HG02759 (cell line): ENCODE results near the gene ST6GALNAC2.
"Not testable (repeated sequence)": the region's sequence is repeated elsewhere in the genome, so short reads cannot be mapped to it uniquely, and the experiment has no call there.

Experiments used
- ATAC-seq: cut with Tn5 transposase; IDR thresholded peaks from one replicate; pipeline ENCODE4 v1.9.1; 2021; ENCODE audit warnings: mild to moderate bottlenecking, moderate library complexity; ENCODE audit not compliant: unreplicated experiment

ST6GALNAC2 gene

GRCh38 chr17:76570877-76571471 lies 14.7 kb downstream of the ST6GALNAC2 start:
- no peak for ATAC-seq

DNA sequence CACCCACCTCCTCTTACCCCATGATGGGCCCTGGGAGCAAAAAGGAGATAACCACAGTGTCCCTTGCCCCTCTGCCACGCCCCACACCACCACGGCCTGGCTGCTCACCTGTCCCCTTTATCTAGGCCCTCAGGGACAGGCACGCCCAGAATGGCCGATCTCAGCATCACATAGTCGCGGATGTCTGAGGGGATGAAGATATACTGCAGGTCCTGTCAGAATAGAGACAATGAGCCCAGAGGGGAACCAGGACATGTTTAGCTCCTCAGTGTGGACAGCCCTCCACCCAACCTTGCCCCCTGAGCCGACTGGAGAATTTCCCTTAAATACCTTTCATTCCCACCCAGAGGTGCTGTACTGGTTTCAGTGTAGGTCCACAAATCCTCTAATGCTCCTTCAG lies 15.2 kb downstream of the ST6GALNAC2 start:
- no peak for ATAC-seq

DNA sequence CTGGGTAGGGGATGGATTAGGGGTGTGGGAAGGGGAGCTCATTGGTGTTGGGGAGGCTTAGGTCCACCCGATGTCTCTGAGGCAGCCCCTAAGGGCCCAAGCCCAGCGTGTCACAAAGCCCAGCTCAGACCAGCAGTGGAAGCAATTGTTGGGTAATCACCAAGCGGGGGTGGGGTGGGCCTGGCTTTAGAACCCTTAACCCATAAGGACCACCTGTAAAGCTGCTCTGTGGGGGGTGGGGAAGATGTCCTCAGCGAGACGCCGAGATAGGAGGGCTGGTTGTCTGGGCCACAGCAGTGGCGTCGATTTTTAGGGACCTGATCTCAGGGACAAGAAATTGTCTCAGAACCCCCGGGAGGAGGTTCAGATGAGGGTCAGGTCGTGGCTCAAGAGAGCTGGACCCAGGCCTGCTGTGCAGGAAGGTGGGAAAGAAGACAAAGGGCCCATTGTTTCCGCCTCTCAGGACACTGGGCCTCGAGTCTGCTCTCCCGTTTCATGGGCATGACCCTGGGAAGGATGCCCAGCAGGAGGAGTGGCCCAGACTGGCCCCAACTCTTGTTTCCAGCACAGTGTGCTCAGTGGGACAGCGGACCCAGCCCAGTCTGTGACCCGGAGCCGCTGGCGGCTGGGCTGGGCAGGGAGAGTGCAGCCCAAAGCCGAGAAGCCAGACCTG lies 15.9 kb downstream of the ST6GALNAC2 start:
- ATAC-seq, result no peak

GRCh38 chr17:76568811-76569221 lies 16.8 kb downstream of the ST6GALNAC2 start:
- no peak for ATAC-seq

GRCh38 chr17:76567634-76568432 lies 17.8 kb downstream of the ST6GALNAC2 start:
- ATAC-seq, result no peak

- no peak for ATAC-seq
Measured at GRCh38 chr17:76566988-76567431, 18.6 kb downstream of the ST6GALNAC2 start.

DNA sequence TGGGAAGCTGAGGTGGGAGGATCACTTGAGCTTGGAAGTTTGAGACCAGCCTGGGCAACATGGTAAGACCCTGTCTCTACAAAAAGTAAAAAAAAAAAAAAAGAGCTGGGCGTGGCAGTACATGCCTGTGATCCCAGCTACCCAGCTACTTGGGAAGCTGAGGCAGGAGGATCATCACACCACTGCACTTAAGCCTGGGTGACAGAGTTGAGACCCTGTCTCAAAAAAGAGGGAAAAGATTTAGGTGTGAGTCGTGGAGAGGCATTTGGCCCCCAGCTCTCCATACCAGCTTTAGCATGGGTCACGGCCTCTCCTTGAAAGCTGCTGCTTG lies 19.1 kb downstream of the ST6GALNAC2 start:
- no peak for ATAC-seq

- ATAC-seq, result no peak
Measured at GRCh38 chr17:76565728-76566612, 19.7 kb downstream of the ST6GALNAC2 start.

- ATAC-seq, result not testable (repeated sequence)
Measured at GRCh38 chr17:76564991-76565727, 20.5 kb downstream of the ST6GALNAC2 start.

- not testable (repeated sequence) for ATAC-seq
Measured at GRCh38 chr17:76563359-76563758, 22.3 kb downstream of the ST6GALNAC2 start.

DNA sequence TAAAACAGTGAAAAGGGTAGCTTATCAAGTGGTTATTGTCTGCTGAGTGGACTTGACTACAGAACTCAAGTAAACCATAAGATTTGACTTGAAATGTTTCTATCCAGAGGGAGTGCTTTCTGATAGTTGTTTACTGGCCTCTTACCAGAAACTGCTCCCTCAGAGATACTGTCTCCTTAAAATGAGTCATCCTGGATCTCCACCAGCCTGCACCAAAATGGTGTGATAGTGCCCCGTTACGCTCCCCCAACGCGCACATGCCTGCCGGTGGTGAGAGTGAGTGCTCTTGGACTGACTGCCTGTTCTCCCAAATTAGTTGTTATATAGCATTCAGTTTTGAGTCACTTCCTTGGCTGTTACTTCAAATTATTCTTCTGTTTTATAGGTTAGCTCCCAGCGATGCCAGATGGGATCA lies 22.9 kb downstream of the ST6GALNAC2 start:
- ATAC-seq, result no peak

DNA sequence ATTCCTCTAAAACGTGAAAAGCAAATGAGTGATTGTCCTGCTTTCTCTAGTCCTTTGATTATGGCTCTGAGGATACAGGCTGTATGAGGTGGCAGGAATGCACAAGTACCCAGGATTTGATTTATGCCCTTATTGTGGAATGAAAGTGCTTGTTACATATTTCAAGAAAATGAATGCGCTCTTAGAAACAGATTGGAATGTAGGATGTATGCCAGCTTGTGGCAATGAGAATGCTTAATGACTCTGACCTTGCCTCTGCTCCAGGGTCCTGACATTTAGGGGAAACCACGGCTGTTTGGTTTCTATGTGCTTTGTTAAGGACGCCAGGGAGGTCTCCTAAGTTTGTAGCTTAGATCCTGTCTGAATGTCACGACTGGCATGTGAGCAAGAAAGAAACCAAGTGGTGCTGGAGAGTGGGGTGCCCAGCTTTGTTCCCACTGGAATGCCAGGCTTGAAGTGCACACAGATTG lies 23.8 kb downstream of the ST6GALNAC2 start:
- ATAC-seq, result no peak

GRCh38 chr17:76561332-76561731 lies 24.3 kb downstream of the ST6GALNAC2 start:
- no peak for ATAC-seq

DNA sequence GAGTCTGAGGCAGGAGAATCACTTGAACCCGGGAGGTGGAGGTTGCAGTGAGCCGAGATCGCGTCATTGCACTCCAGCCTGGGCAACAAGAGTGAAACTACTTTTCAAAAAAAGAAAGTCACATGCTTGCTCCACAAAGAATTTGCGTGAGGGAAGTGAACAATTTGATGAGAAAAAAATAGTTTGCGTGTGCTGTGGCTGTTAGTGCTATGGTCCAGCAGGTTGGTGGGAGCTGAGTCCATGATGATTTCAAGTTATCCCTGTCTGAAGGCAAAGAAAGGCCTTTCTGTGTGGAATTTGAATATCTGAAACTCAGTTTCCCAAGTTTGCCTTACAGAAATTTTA lies 24.8 kb downstream of the ST6GALNAC2 start:
- ATAC-seq, result no peak

- ATAC-seq, result no peak
Measured at GRCh38 chr17:76560036-76560876, 25.4 kb downstream of the ST6GALNAC2 start.

- not testable (repeated sequence) for ATAC-seq
Measured at GRCh38 chr17:76559460-76559859, 26.2 kb downstream of the ST6GALNAC2 start.

DNA sequence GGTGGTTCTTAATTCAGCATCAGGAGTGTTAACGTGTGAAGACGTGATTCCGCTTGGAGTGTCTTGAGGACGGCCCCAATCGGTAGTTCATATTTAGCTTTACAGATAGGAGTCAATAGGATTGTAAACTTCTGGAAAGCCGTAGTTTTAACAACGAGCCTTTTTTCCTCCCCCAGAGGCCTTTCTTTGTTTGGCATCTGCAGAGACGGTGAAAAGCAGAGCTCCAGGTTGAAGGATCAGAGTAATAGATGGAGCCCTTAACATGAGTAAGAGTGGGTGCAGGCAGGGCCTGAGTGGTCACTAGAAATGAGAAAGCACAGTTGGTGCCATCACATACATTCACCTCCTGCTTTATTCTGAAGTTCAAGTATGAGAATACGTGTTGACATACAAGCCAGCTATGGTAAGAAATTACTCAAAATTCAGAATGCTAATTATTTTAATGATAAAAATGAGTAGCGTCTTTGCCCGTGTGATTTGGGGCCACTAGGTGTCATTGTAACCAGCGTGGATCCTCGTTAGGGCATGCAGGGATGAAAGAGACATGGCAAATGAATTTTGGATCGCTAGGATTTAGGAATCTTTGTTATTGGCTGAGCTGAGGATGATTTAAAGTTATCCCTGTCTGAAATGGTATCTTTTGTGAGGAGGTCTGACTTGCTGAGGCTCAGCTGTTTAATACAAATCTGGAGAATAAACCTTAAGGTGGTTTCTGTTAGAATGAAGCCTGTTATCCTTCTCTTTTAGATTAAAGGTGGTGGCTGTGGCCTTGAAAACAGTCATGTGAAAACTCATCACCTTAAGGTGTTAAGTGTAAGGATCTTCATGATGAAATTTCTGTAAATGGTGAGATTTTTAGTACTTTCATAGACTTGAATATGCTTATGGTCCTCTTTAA lies 27.2 kb downstream of the ST6GALNAC2 start:
- ATAC-seq, result no peak
